MCF 10A (cell line): Measurements from ENCODE around the gene NKX2-8. TPM values are rescaled to one million over a fixed set of nuclear protein-coding genes. Genes with fewer than 3 reads are reported as not detected.

Source experiments
- BruUV-seq: library from RNA; stranded (reverse); fragments of 400-500 nt; replicated peaks from 2 replicates; lab custom pipeline; 2021; lab: Mats Ljungman, UMichigan
- CTCF ChIA-PET: fragments of 300-600 bp; sonication (Branson Sonifier 250); formaldehyde crosslinking; extraction: SDS; loops from one replicate; lab custom pipeline; 2021; ENCODE audit warnings: antibody characterized with exemption, inconsistent platforms; lab: Yijun Ruan, JAX
- POLR2A ChIA-PET: fragments of 300-600, 350-650 bp; sonication (Branson Sonifier 250); formaldehyde crosslinking; extraction: SDS; loops from one replicate; lab custom pipeline; 2020; ENCODE audit warnings: antibody characterized with exemption, inconsistent platforms; lab: Yijun Ruan, JAX
- DNase-seq: peaks from one replicate; pipeline ENCODE4 v3.0.0-alpha.2; 2018; ENCODE audit not compliant: unreplicated experiment
- H3K27ac Mint-ChIP-seq: one replicate; pipeline ENCODE4 v1.8.0; 2022; ENCODE audit warnings: mild to moderate bottlenecking, low read depth, mixed read lengths; ENCODE audit not compliant: unreplicated experiment
- H3K27me3 Mint-ChIP-seq: one replicate; pipeline ENCODE4 v1.8.0; 2022; ENCODE audit warnings: mixed read lengths; ENCODE audit not compliant: insufficient read depth, unreplicated experiment
- H3K36me3 Mint-ChIP-seq: one replicate; pipeline ENCODE4 v1.8.0; 2022; ENCODE audit warnings: mild to moderate bottlenecking, moderate library complexity, mixed read lengths; ENCODE audit not compliant: insufficient read depth, unreplicated experiment
- H3K4me1 Mint-ChIP-seq: one replicate; pipeline ENCODE4 v1.8.0; 2022; ENCODE audit warnings: mixed read lengths; ENCODE audit not compliant: insufficient read depth, unreplicated experiment
- H3K4me3 Mint-ChIP-seq: one replicate; pipeline ENCODE4 v1.8.0; 2022; ENCODE audit warnings: mild to moderate bottlenecking, moderate library complexity, mixed read lengths; ENCODE audit not compliant: unreplicated experiment
- H3K9me3 Mint-ChIP-seq: one replicate; pipeline ENCODE4 v1.8.0; 2022; ENCODE audit warnings: mixed read lengths; ENCODE audit not compliant: unreplicated experiment
- CTCF ChIP-seq: fragments of 200-600 bp; IDR thresholded peaks from one replicate; pipeline ENCODE4 v1.8.0; 2022; ENCODE audit warnings: antibody characterized with exemption, mild to moderate bottlenecking; ENCODE audit not compliant: unreplicated experiment
- intact Hi-C: fragments of 100-400 bp; cut with micrococcal nuclease; formaldehyde crosslinking; loops from 2 replicates; pipeline ENCODE4 v1.14.1; 2022
- total RNA-seq: library from RNA; stranded (reverse); gene quantifications from 2 replicates; pipeline ENCODE4 v1.2.3, GENCODE V29; 2022

The NKX2-8 gene
- total RNA-seq, 1 experiment from 2014 or later = 4.8 TPM

GRCh38 chr14:36618641-36619040 is 36.2 kb upstream of the NKX2-8 start:
- no peaks in the 10 kb centered on the region for H3K27me3 Mint-ChIP-seq
- CTCF ChIA-PET = interaction anchor here (0.7 to 1.8 kb wide), 3 partner anchors 13 to 529 kb away, joined by 3 to 6 read pairs (median 4); no protein-coding TSS in a partner anchor
- no peak overlapping the region for H3K27ac Mint-ChIP-seq
- BruUV-seq = no TSS peak
- POLR2A ChIA-PET = no interaction called here
- no peaks in the 10 kb centered on the region for H3K4me1 Mint-ChIP-seq
- H3K36me3 Mint-ChIP-seq = no peaks in the 10 kb centered on the region
- H3K4me3 Mint-ChIP-seq = no peak overlapping the region
- intact Hi-C loops = no loop called here
- no peak for TF ChIP-seq CTCF
- no peaks in the 10 kb centered on the region for H3K9me3 Mint-ChIP-seq
- no peak for DNase-seq

GRCh38 chr14:36617824-36618223 is 35.4 kb upstream of the NKX2-8 start:
- Mint-ChIP-seq H3K4me1 (no peaks in the 10 kb centered on the region), H3K36me3 (no peaks in the 10 kb centered on the region), H3K27me3 (no peaks in the 10 kb centered on the region), H3K27ac (no peak overlapping the region), H3K9me3 (no peaks in the 10 kb centered on the region), H3K4me3 (no peak overlapping the region)
- intact Hi-C loops = no loop called here
- no peak for TF ChIP-seq CTCF
- ChIA-PET POLR2A (no interaction called here), CTCF (interaction anchor here (0.5 to 1.0 kb wide), 5 partner anchors 9 to 670 kb away, joined by 3 to 6 read pairs (median 3); no protein-coding TSS in a partner anchor)
- BruUV-seq = no TSS peak
- no peak for DNase-seq

GRCh38 chr14:36605506-36605857 is 23.1 kb upstream of the NKX2-8 start:
- H3K9me3 Mint-ChIP-seq = no peaks in the 10 kb centered on the region
- intact Hi-C loops = loop anchor here (1.0 to 10.0 kb wide), 9 partner anchors 52 to 726 kb away; no protein-coding TSS in a partner anchor
- no peaks in the 10 kb centered on the region for H3K27me3 Mint-ChIP-seq
- H3K4me3 Mint-ChIP-seq = no peak overlapping the region
- BruUV-seq = no TSS peak
- peaks cover 12% of the 10 kb centered on the region for H3K4me1 Mint-ChIP-seq
- POLR2A ChIA-PET = interaction anchor here (0.6 to 2.2 kb wide), 5 partner anchors 23 to 285 kb away, joined by 3 to 10 read pairs (median 4); partner anchors contain the start of gene MBIP
- DNase-seq = peak; percentile 14
- TF ChIP-seq CTCF = no peak
- CTCF ChIA-PET = interaction anchor here (0.6 to 8.2 kb wide), 36 partner anchors 9 to 789 kb away, joined by 3 to 157 read pairs (median 4); no protein-coding TSS in a partner anchor
- no peak overlapping the region for H3K27ac Mint-ChIP-seq
- no peaks in the 10 kb centered on the region for H3K36me3 Mint-ChIP-seq

GRCh38 chr14:36604757-36605505 is 22.5 kb upstream of the NKX2-8 start:
- Mint-ChIP-seq H3K4me3 (no peak overlapping the region), H3K27ac (no peak overlapping the region)

More at GRCh38 chr14:36604757-36605505, 22.5 kb upstream of the NKX2-8 start:
- no TSS peak for BruUV-seq
- POLR2A ChIA-PET = interaction anchor here (0.6 to 2.2 kb wide), 4 partner anchors 50 to 285 kb away, joined by 3 to 10 read pairs (median 4); partner anchors contain the start of gene MBIP
- H3K4me1 Mint-ChIP-seq = peaks cover 12% of the 10 kb centered on the region
- DNase-seq = peak; percentile 90
- intact Hi-C loops = loop anchor here (1.0 to 10.0 kb wide), 9 partner anchors 52 to 726 kb away; no protein-coding TSS in a partner anchor
- H3K9me3 Mint-ChIP-seq = no peaks in the 10 kb centered on the region
- TF ChIP-seq CTCF = peak; percentile 63
- no peaks in the 10 kb centered on the region for H3K27me3 Mint-ChIP-seq
- CTCF ChIA-PET = interaction anchor here (0.5 to 8.2 kb wide), 62 partner anchors 9 to 972 kb away, joined by 3 to 157 read pairs (median 4); partner anchors contain the start of gene NKX2-8
- no peaks in the 10 kb centered on the region for H3K36me3 Mint-ChIP-seq
